HG02852 (cell line): ENCODE measurements around the gene TBX4.
"Not testable (repeated sequence)": the region's sequence is repeated elsewhere in the genome, so short reads cannot be mapped to it uniquely, and the experiment has no call there.

Source experiments
- ATAC-seq: cut with Tn5 transposase; IDR thresholded peaks from one replicate; pipeline ENCODE4 v1.9.1; 2021; ENCODE audit warnings: mild to moderate bottlenecking, moderate library complexity; ENCODE audit not compliant: unreplicated experiment

The TBX4 gene

GRCh38 chr17:61496174-61496956 lies 44.1 kb downstream of the TBX4 start:
- ATAC-seq = no peak

GRCh38 chr17:61496957-61497653 lies 44.9 kb downstream of the TBX4 start:
- ATAC-seq = no peak

- no peak for ATAC-seq
Measured at GRCh38 chr17:61498042-61498994, 46.1 kb downstream of the TBX4 start.

- no peak for ATAC-seq
Measured at GRCh38 chr17:61499632-61500031, 47.4 kb downstream of the TBX4 start.

GRCh38 chr17:61500287-61500686 lies 48.1 kb downstream of the TBX4 start:
- ATAC-seq = no peak

GRCh38 chr17:61502292-61502691 lies 50.1 kb downstream of the TBX4 start:
- ATAC-seq = no peak

GRCh38 chr17:61503961-61504360 lies 51.7 kb downstream of the TBX4 start:
- ATAC-seq = no peak

- no peak for ATAC-seq
Measured at GRCh38 chr17:61504697-61505096, 52.5 kb downstream of the TBX4 start.

- ATAC-seq = no peak
Measured at GRCh38 chr17:61505846-61506627, 53.8 kb downstream of the TBX4 start.

GRCh38 chr17:61507383-61508066 lies 55.3 kb downstream of the TBX4 start:
- no peak for ATAC-seq

GRCh38 chr17:61508912-61509311 lies 56.7 kb downstream of the TBX4 start:
- no peak for ATAC-seq

- not testable (repeated sequence) for ATAC-seq
Measured at GRCh38 chr17:61509454-61509853, 57.2 kb downstream of the TBX4 start.

GRCh38 chr17:61510237-61510636 lies 58.0 kb downstream of the TBX4 start:
- ATAC-seq = no peak

GRCh38 chr17:61510991-61511390 lies 58.8 kb downstream of the TBX4 start:
- no peak for ATAC-seq

GRCh38 chr17:61511480-61512182 lies 59.4 kb downstream of the TBX4 start:
- no peak for ATAC-seq

GRCh38 chr17:61514491-61514890 lies 62.3 kb downstream of the TBX4 start:
- no peak for ATAC-seq

GRCh38 chr17:61517265-61517664 lies 65.0 kb downstream of the TBX4 start:
- ATAC-seq = no peak

- ATAC-seq = no peak
Measured at GRCh38 chr17:61517843-61518606, 65.8 kb downstream of the TBX4 start.

GRCh38 chr17:61519139-61519538 lies 66.9 kb downstream of the TBX4 start:
- no peak for ATAC-seq
